ENCODE data around the gene BCL2L2. TPM values are rescaled to one million over a fixed set of nuclear protein-coding genes. Genes with fewer than 3 reads are reported as not detected.

The BCL2L2 gene
- total and polyA plus RNA-seq, 2 of the 8 experiments (the other 6 are each of a cell fraction or from before 2014, with no cell fraction given) = 9.3 to 13.8 TPM

- no peak for TF ChIP-seq POLR2A (IDR thresholded peaks at IDR 0.05; ENCODE audit: control extremely low read depth in 1 of 2, low read depth in 2 of 2, low read length in 2 of 2)
- TF ChIP-seq CTBP2 (IDR thresholded peaks at IDR 0.05; ENCODE audit: borderline replicate concordance, insufficient read depth, insufficient read length, low read length) = no peak
- TF ChIP-seq CBX8 (IDR thresholded peaks at IDR 0.05; ENCODE audit: borderline replicate concordance, low read depth, low read length) = no peak
- no peak for TF ChIP-seq HDAC2 (IDR thresholded peaks at IDR 0.05; ENCODE audit: borderline replicate concordance in 1 of 2, low read depth in 2 of 2, low read length in 2 of 2)
- no peak for TF ChIP-seq SP2 (IDR thresholded peaks at IDR 0.05; ENCODE audit: low read length)
- no peak for TF ChIP-seq SRF (IDR thresholded peaks at IDR 0.05; ENCODE audit: low read depth, low read length)
- no peak for TF ChIP-seq CREB1 (IDR thresholded peaks at IDR 0.05)
- no peak for TF ChIP-seq POLR2AphosphoS5 (IDR thresholded peaks at IDR 0.05; ENCODE audit: low read depth, low read length)
- TF ChIP-seq NANOG (IDR thresholded peaks at IDR 0.05; ENCODE audit: insufficient read depth, low read depth, low read length, poor library complexity, severe bottlenecking) = no peak
- TF ChIP-seq RAD21 (IDR thresholded peaks at IDR 0.05 in 1 of 2, conservative IDR thresholded peaks at IDR 0.05 in 1 of 2; ENCODE audit: low read depth in 2 of 2, low read length in 2 of 2) = no peak
These were observed 31.2 kb upstream of the BCL2L2 start (continued) for GRCh38 chr14:23275412-23275811.

All from H1 (cell line).